GM18951 (cell line): ENCODE measurements around the gene VAMP1.

Source experiments
- POLR2A ChIP-seq: IDR thresholded peaks from 4 replicates; pipeline ENCODE4 v1.6.1; 2011; ENCODE audit warnings: mild to moderate bottlenecking; ENCODE audit not compliant: insufficient read length, insufficient read depth; ENCODE audit errors: extremely low read depth
- in situ Hi-C: fragments of 300-500 bp; cut with MboI; formaldehyde crosslinking; loops from one replicate; pipeline ENCODE4 v1.12.0; 2022; ENCODE audit warnings: low sequenced_read_pairs, mixed read lengths, inconsistent platforms; ENCODE audit not compliant: unreplicated experiment

VAMP1 gene

DNA sequence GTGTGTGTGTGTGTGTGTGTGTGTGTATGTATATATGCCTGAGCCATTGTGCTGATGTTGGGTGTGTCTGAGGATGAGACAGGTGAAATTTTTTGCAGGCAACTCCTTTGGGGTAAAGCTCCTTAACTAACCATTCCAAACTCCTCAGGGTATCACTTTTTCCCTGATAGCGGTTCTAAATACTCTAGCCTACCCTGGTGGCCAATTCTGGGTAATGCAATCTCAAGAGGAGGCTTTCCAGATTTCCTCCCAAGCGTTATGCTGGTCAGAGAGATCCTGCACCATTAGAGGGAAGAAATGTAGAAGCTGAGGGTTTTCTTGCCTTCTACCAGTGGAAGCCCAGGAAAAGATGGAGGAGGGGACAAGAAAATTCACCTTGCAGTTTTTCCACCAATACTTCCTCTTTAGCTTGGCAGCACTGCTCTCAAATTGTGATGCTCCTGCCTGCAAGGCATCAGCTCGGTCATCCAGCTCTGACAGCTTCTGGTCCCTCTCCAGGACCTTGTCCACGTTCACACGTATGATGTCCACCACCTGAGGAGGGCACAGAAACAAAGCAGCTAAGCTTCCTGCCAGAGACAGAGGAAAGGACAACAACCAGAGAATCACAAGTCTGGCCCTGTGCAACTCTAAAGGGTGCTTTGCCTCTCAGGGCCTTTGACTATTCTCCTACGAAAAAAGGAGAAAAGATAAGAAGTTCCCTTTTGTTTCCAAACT is 4.9 kb downstream of the VAMP1 start:
- in situ Hi-C loops: no loop called here
- TF ChIP-seq POLR2A: no peak

DNA sequence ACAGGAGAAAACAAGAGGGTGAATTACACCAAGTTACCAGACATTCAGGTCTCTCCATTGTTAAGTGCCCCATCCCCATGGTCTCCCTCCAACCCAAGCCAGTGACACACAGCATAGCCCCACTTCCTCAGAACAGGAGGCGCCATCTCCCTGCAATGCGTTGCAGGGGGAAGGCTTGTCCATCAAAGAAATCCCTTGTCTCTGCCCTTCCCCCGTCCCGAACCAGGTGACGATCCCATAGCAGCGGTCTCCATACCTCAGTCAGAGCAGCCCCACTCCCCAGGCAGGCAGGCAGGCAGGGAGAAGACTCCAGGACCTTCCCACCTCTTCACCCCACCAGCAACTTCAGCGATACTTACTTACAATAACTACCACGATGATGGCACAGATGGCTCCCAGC is 5.9 kb downstream of the VAMP1 start:
- in situ Hi-C loops: no loop called here
- no peak for TF ChIP-seq POLR2A

DNA sequence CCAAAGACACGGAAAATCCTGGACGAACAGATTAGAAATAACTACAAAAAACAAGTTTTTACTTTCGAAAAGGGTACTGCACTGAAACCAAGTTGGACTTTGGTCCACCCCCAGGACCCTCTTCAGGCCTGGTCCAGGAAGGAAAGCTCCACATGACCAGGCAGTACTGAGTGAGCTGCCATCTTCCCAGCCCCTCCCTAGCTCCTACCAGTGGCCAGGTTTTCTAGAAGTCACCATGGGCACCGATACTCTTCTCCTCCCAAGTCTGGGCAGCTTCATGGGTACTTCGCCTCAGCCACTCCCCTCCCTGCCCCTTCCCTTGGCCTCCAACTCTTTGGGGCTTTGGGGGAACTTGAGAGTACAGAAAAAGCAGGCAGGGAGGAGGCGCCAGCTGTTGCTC is 6.6 kb downstream of the VAMP1 start:
- no peak for TF ChIP-seq POLR2A
- in situ Hi-C loops: no loop called here

DNA sequence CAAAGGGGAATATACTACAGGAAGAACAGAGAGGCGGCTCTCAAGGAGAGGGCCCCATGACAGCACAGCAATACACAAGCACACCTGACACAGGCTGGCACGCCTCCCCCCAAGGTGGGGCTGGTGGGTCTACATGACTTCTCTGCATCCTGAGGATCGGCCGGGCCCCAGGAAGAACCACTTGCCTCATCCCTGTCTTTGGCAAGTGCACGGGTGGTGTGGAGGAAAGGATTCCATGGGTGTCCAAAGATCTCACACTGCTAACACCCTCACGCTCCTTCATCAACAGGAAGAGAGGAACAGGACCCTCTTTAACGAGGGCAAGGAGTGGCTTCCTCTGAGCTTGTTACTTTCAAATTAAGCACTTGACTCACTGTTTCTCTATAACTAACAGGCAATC is 7.3 kb downstream of the VAMP1 start:
- in situ Hi-C loops: no loop called here
- TF ChIP-seq POLR2A: no peak

DNA sequence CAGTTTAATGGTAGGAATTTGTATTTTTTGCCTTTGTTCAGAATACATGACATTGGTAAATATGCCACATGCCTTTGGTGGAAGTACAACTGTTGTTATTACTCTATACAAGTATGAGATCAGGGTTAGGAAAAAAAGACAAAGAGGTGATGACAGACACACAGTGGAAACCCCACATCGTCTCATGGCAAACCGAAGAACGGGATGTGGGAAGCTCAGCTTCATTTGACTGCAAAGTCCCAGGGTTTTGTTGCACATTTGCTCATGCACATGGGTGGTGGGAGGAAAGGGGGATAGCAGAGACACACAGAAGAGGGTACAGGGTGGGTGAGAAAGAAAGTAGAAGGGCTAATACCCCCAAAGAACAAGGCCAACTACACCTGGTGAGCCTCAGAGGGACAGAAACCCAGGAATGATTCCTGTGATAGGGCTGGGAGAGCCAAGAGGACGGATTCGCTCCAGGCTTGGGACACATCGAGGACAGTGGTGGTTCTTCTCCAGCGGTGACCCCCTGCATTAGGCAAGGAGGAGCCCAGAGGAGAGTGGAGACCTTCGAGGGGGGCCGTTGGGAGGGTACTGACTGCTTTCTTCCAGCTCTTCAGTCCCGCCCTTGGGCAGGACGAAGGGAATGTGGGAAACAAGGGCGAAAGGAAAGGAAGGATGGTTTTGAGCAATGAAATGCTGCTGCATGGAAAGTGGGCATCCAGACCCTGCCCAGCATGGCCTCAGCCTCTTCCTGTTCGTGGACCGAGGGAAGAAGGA is 8.1 kb downstream of the VAMP1 start:
- in situ Hi-C loops: no loop called here
- TF ChIP-seq POLR2A: peak; percentile 18

DNA sequence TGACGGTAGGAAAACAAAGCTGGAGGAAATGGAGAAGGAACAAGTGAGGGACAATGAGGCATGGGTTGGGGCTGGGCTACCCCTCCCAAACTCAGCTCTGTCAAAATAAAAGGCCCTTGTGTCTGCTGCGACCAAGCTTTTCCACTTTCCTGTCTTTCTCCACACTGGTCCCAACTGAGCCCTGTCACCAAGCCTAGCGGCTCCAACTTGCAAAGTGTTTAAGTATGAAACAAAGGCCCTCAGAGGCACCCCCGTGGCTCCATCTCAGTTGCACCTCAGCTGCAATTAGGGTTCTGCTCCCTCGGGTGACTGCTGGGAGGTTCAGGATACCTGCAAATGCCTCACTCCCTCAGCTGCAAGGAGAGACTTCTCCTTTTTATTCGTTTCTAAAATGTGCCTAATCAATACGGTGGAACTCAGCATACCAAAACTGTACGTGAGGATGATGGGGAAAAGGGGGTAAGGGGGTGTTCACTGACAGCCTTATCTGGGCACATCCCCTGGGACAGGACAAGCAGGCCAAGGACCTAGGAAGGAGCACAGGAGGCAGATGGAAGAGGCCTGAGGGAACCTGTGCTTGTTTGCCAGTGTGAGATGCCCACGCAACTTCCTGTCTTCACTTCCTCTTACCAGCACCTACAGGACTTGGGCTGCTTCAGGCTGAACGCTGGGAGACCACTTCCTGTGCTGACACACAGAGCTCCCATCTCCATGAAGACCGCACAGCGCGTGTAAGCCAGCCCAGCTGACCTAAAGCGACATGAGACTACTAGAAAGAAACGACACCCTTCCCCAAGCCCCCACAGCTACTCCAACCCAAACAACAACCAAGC is 8.9 kb downstream of the VAMP1 start:
- in situ Hi-C loops: no loop called here
- peak; percentile 60 for TF ChIP-seq POLR2A

DNA sequence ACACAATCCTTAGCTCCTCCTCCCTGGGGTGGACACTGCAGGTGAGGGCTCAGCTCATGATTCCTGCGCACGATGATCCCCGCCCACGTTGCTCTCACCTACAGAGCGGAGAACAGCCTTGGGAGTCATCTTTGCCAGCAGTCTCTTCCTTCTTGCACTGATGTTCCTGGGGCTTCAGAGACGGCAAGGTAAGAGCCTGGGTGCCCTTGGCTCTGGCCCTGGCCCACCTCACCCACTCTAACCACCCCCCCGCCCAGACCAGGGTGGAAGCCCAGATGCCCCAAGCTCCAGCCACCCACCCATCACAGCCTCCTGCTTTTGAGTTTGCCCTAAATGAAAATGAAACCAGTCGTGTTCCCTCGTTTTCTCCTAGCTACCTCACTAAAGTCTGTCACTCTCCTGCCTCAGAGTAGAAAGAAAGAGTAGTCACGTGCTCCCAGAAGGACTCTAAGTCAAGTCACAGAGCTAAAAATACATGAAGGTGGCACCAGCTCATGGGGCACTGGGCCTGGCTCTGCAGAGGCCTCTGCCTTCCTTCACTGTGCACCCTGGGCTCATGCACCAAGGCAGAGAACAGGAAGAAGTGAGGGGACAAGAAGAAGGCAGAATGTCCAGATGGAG is 9.6 kb downstream of the VAMP1 start:
- no peak for TF ChIP-seq POLR2A
- in situ Hi-C loops: no loop called here

DNA sequence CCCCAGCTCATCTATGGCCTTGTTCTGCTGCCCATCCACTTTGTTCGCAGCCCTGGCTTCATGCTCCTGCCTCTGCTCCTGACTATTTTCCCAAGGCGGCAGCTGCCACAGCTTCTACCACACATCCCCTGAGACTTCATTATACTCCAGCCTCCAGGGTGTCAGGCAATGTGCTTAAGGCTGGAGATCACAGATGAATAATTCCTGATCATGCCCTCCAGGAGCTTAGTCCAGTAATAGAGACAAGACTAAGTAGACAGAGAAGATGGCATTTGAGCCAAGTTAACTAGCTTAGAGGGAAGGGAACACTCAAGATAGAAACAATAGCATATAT is 11.5 kb downstream of the VAMP1 start:
- no peak for TF ChIP-seq POLR2A
- in situ Hi-C loops: no loop called here

DNA sequence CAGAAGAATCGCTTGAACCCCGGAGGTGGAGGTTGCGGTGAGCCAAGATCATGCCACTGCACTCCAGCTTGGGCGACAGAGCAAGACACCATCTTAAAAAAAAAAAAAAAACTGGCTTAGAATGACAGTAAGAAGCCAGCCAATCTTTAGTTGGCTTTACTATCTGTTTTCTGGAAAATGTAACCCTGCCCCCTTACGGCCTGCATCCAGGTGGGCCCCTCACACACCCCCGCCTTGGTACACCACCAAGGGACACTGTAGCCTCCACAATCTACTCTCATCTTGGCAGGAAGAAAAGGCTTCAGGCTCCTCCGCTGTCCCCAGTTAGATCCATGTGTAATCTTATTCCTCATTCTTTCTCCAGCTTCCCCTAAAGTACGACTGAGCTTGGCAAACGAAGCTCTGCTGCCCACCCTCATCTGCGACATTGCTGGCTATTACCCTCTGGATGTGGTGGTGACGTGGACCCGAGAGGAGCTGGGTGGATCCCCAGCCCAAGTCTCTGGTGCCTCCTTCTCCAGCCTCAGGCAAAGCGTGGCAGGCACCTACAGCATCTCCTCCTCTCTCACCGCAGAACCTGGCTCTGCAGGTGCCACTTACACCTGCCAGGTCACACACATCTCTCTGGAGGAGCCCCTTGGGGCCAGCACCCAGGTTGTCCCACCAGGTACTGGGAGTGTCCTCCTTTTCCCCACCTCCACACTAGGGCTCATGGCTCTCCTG is 12.0 kb downstream of the VAMP1 start:
- no peak for TF ChIP-seq POLR2A
- in situ Hi-C loops: no loop called here

DNA sequence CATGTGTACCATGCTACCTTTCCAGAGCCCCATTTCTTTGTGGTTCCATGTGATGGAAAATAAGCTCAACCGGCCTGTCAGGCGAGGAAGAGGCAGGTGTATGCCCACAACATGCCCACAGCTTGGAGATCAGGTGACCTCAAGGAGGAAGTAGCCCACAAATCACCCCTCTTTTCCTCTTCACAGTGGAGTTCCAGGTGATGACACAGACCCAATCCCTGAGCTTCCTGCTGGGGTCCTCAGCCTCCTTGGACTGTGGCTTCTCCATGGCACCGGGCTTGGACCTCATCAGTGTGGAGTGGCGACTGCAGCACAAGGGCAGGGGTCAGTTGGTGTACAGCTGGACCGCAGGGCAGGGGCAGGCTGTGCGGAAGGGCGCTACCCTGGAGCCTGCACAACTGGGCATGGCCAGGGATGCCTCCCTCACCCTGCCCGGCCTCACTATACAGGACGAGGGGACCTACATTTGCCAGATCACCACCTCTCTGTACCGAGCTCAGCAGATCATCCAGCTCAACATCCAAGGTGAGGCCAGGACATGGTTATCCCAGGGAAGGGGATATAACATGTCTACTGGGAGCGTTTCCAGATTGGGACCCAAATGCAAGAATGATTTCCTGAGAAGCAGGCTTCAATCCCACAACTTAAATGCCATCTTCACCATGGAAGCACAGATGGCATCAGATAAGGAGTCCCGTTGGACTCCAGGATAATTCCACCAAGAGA is 13.1 kb downstream of the VAMP1 start:
- in situ Hi-C loops: no loop called here

DNA sequence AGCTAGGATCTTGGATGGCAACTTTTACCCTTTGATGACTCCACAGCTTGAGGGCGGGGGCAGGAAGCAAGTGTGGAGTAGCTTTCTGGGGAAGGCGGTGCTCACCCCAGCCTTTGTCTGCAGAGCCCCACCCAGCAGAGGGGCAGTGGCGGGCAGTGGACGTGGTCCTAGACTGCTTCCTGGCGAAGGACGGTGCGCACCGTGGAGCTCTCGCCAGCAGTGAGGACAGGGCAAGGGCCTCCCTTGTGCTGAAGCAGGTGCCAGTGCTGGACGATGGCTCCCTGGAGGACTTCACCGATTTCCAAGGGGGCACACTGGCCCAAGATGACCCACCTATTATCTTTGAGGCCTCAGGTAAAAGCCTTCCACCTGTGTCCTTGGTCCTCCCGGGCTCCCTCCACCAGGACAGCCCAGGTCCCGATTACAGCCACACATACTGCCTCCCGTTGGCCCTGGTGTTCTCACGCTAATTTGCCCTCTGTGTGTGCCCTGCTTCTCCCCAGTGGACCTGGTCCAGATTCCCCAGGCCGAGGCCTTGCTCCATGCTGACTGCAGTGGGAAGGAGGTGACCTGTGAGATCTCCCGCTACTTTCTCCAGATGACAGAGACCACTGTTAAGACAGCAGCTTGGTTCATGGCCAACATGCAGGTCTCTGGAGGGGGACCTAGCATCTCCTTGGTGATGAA is 17.4 kb downstream of the VAMP1 start:
- in situ Hi-C loops: no loop called here
- TF ChIP-seq POLR2A: peak; percentile 50

More for the DNA sequence above, 13.1 kb downstream of the VAMP1 start:
- TF ChIP-seq POLR2A: no peak

DNA sequence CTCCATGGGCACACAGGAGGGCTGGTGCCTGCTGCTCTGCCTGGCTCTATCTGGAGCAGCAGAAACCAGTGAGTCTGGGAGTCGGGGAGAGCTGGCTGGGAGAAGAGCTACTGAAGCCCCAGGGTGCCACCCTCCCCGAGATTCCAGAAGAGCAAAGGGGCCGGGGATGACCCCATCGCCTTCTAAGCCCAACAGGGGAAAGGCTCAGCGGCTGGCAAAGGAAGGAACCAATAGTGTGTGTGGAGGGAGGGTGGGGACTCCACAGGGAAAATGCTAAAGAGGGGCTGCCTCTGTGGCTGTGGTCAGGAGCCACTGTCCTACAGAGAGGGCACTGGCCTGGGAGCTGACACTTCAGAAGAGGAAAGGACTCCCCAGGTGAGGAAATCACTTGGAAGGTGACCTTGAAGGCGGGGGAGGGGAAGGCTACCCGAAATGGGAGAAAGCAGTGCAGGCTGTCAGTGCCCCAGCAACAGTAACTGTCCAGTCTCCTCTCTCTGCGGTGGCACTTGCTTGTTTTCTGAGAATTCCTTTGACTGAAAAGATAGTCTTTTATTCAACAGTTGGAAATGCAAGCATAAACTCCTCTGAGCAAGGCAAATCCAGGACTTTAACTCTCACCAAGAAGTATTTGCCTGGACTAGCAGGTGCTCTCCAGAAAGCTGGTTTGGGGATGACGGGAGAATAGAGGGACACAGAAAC is 18.1 kb downstream of the VAMP1 start:
- in situ Hi-C loops: no loop called here
- no peak for TF ChIP-seq POLR2A
